OCI-LY7 (cell line): ENCODE results near the gene TCF12. TPM values are rescaled to one million over a fixed set of nuclear protein-coding genes. Genes with fewer than 3 reads are reported as not detected.

Experiments
- BruUV-seq: library from RNA; stranded (reverse); fragments of 400-500 nt; replicated peaks from 2 replicates; lab custom pipeline; 2021; lab: Mats Ljungman, UMichigan
- CTCF ChIA-PET: fragments of 300-600 bp; sonication (Branson Sonifier 250); formaldehyde crosslinking; loops from one replicate; lab custom pipeline; 2022; ENCODE audit warnings: antibody characterized with exemption; ENCODE audit not compliant: unreplicated experiment; lab: Charles Lee
- POLR2A ChIA-PET: fragments of 300-600 bp; sonication (Branson Sonifier 250); formaldehyde crosslinking; loops from one replicate; lab custom pipeline; 2022; ENCODE audit warnings: antibody characterized with exemption; lab: Charles Lee
- DNase-seq: peaks from one replicate; pipeline ENCODE4 v3.0.0-alpha.2; 2015; ENCODE audit warnings: low spot score
- H2AFZ ChIP-seq: fragments of 200-600 bp; sonication (generic), shearing (Covaris generic); 2 replicates; pipeline ENCODE4 v1.6.1; 2014; ENCODE audit warnings: mild to moderate bottlenecking, antibody characterized with exemption, low read length, moderate library complexity
- H3K27ac ChIP-seq: fragments of 200-600 bp; sonication (generic); 2 replicates; pipeline ENCODE4 v1.5.1; 2014; ENCODE audit warnings: mixed run types, low read depth, mild to moderate bottlenecking, moderate library complexity, low read length, inconsistent platforms; ENCODE audit not compliant: poor library complexity, severe bottlenecking
- H3K36me3 ChIP-seq: fragments of 200-600 bp; sonication (generic); 2 replicates; pipeline ENCODE4 v1.6.1; 2014; ENCODE audit warnings: mild to moderate bottlenecking, antibody characterized with exemption, low read length, moderate library complexity, mixed read lengths; ENCODE audit not compliant: insufficient read depth
- H3K4me1 ChIP-seq: fragments of 200-600 bp; sonication (generic); 2 replicates; pipeline ENCODE4 v1.5.1; 2014; ENCODE audit warnings: mild to moderate bottlenecking, low read length; ENCODE audit not compliant: insufficient read depth, poor library complexity, severe bottlenecking
- H3K4me2 ChIP-seq: fragments of 200-600 bp; sonication (generic); 2 replicates; pipeline ENCODE4 v1.6.1; 2014; ENCODE audit warnings: mild to moderate bottlenecking, low read length
- H3K4me3 ChIP-seq: fragments of 200-600 bp; sonication (generic); 2 replicates; pipeline ENCODE4 v1.5.1; 2014; ENCODE audit warnings: mild to moderate bottlenecking, low read depth, low read length; ENCODE audit not compliant: poor library complexity, severe bottlenecking
- H3K79me2 ChIP-seq: fragments of 200-600 bp; sonication (generic); 2 replicates; pipeline ENCODE4 v1.6.1; 2016; ENCODE audit warnings: low read depth, mild to moderate bottlenecking, low read length, moderate library complexity, mixed read lengths; ENCODE audit not compliant: insufficient read depth
- H3K9me2 ChIP-seq: fragments of 200-600 bp; sonication (generic); 2 replicates; pipeline ENCODE4 v1.6.1; 2016; ENCODE audit warnings: mild to moderate bottlenecking, low read length, mixed read lengths; ENCODE audit not compliant: insufficient read depth
- H3K9me3 ChIP-seq: fragments of 200-600 bp; sonication (generic); 2 replicates; pipeline ENCODE4 v1.6.1; 2014; ENCODE audit warnings: mild to moderate bottlenecking, mixed run types, low read length, mixed read lengths
- H4K20me1 ChIP-seq: fragments of 200-600 bp; sonication (generic); 2 replicates; pipeline ENCODE4 v1.6.1; 2014; ENCODE audit warnings: mild to moderate bottlenecking, antibody characterized with exemption, low read length, moderate library complexity, mixed read lengths; ENCODE audit not compliant: insufficient read depth
- EZH2phosphoT487 ChIP-seq: fragments of 200-600 bp; sonication (generic); IDR thresholded peaks from 2 replicates; pipeline ENCODE4 v1.6.1; 2018; ENCODE audit warnings: low read depth, borderline replicate concordance, mild to moderate bottlenecking, mixed run types, antibody characterized with exemption, low read length, moderate library complexity, mixed read lengths
- intact Hi-C: fragments of 100-400 bp; cut with micrococcal nuclease; formaldehyde crosslinking; loops from one replicate; pipeline ENCODE4 v1.10.0; 2022; ENCODE audit not compliant: unreplicated experiment
- total RNA-seq, 2 experiments: library from RNA; depleted of rRNA in 1 of 2; stranded (reverse); fragments of >200 nt in 1 of 2; shearing (Covaris generic) in 1 of 2; gene quantifications; 2 replicates each; pipeline ENCODE4 v1.2.3, GENCODE V29; 2014 to 2022
- TF ChIP-seq, protein P1 (sequence below): fragments of 200-600 bp; sonication (generic); conservative IDR thresholded peaks from 2 replicates; pipeline ENCODE4 v1.5.1; 2014; ENCODE audit warnings: mild to moderate bottlenecking, antibody characterized with exemption, low read length, moderate library complexity, mixed read lengths

TCF12 gene
- total RNA-seq, 2 experiments from 2014 or later = 51.6 to 139 TPM

DNA sequence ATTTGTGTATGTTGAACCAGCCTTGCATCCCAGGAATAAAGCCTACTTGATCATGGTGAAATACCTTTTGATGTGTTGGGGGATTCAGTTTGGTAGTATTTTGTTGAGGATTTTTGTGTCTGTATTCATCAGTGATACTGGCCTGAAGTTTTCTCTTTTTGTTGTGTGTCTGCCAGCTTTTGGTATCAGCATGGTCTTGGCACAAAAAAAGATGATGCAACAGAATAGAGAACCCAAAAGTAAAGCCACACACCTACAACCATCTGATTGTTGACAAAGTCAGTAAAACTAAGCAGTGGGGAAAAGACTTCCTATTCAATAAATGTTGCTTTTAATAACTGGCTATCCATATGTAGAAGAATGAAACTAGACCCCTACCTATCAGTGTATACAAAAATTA is 77.6 kb downstream of the TCF12 start:
- ChIA-PET CTCF (no interaction called here), POLR2A (interaction anchor here (1.1 kb wide), 1 partner anchor 96 kb away, joined by 3 read pairs; no protein-coding TSS in a partner anchor)
- H3K9me3 ChIP-seq = no peaks in the 10 kb centered on the region
- no TSS peak for BruUV-seq
- no peak overlapping the region for H3K4me2 ChIP-seq
- DNase-seq = no peak
- H3K9me2 ChIP-seq = no peaks in the 10 kb centered on the region
- H3K36me3 ChIP-seq = peaks cover 8% of the 10 kb centered on the region
- H3K79me2 ChIP-seq = no peaks in the 10 kb centered on the region
- no peak overlapping the region for H2AFZ ChIP-seq
- intact Hi-C loops = no loop called here
- no peaks in the 10 kb centered on the region for H4K20me1 ChIP-seq
- TF ChIP-seq EZH2phosphoT487 = no peak
- TF ChIP-seq, protein P1, sequence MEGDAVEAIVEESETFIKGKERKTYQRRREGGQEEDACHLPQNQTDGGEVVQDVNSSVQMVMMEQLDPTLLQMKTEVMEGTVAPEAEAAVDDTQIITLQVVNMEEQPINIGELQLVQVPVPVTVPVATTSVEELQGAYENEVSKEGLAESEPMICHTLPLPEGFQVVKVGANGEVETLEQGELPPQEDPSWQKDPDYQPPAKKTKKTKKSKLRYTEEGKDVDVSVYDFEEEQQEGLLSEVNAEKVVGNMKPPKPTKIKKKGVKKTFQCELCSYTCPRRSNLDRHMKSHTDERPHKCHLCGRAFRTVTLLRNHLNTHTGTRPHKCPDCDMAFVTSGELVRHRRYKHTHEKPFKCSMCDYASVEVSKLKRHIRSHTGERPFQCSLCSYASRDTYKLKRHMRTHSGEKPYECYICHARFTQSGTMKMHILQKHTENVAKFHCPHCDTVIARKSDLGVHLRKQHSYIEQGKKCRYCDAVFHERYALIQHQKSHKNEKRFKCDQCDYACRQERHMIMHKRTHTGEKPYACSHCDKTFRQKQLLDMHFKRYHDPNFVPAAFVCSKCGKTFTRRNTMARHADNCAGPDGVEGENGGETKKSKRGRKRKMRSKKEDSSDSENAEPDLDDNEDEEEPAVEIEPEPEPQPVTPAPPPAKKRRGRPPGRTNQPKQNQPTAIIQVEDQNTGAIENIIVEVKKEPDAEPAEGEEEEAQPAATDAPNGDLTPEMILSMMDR = no peak
- no peak overlapping the region for H3K4me3 ChIP-seq
- H3K27ac ChIP-seq = no peak overlapping the region
- no peaks in the 10 kb centered on the region for H3K4me1 ChIP-seq

DNA sequence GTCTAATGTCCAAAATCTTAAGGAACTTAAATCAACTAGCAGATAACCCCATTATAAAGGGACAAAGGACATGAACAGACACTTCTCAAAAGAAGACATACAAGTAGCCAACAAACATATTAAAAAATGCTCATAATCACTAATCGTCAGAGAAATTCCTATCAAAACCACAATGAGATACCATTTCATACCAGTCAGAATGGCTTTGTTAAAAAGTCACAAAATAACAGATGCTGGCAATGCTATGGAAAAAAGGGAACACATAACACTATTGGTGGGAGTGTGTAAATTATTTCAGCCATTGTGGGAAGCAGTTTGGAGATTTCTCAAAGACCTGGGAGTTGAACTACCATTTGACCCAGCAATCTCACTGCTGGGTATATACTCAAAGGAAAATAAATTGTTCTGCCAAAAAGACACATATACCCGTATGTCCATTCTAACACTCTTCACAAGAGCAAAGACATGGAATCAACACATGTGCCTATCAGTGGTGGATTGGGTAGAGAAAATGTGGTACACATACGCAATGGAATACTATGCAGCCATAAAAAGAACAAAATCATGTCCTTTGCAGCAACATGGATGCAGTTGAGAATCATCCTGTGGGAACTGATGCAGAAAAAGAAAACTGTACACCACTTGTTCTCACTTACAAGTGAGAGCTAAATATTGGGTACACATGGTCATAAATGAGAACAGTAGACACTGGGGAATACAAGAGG is 78.5 kb downstream of the TCF12 start:
- Histone ChIP-seq H4K20me1 (no peaks in the 10 kb centered on the region), H3K4me1 (no peaks in the 10 kb centered on the region), H3K36me3 (peaks cover 8% of the 10 kb centered on the region), H3K9me3 (no peaks in the 10 kb centered on the region), H3K4me3 (no peak overlapping the region), H3K79me2 (no peaks in the 10 kb centered on the region), H2AFZ (no peak overlapping the region), H3K9me2 (no peaks in the 10 kb centered on the region), H3K27ac (no peak overlapping the region), H3K4me2 (no peak overlapping the region)
- ChIA-PET CTCF (no interaction called here), POLR2A (interaction anchor here (1.1 kb wide), 1 partner anchor 97 kb away, joined by 3 read pairs; no protein-coding TSS in a partner anchor)
- intact Hi-C loops = no loop called here
- BruUV-seq = TSS peak; percentile 18
- DNase-seq = no peak
- TF ChIP-seq, protein P1 = no peak
- no peak for TF ChIP-seq EZH2phosphoT487

DNA sequence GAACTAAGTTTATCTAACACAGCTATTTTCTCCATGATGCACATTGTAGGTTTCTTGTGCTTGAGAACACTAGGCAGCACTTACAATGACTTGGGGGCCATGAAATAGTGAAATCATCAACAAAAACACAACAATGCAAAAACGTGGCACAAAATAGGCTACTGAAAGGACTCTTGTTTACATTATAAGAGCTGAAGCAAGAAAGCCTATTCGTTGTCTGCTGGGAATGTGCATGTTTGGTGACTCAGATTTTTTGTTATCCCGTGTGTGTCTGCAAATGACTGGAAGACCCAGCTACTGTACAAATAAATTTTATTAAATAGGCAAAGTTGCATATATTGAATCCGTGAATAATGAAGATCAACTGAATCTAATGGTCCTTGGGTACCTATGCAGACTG is 85.0 kb downstream of the TCF12 start:
- H3K4me1 ChIP-seq = no peaks in the 10 kb centered on the region
- no peak overlapping the region for H3K4me2 ChIP-seq
- H3K27ac ChIP-seq = no peak overlapping the region
- POLR2A ChIA-PET = interaction anchor here (0.6 to 0.8 kb wide), 2 partner anchors 414 to 507 kb away, joined by 3 read pairs; no protein-coding TSS in a partner anchor
- H4K20me1 ChIP-seq = no peaks in the 10 kb centered on the region
- H3K4me3 ChIP-seq = no peak overlapping the region
- no peak for DNase-seq
- no peaks in the 10 kb centered on the region for H3K9me2 ChIP-seq
- no peaks in the 10 kb centered on the region for H3K9me3 ChIP-seq
- intact Hi-C loops = no loop called here
- CTCF ChIA-PET = no interaction called here
- H3K36me3 ChIP-seq = no peaks in the 10 kb centered on the region
- TF ChIP-seq, protein P1 = no peak
- TF ChIP-seq EZH2phosphoT487 = no peak
- H3K79me2 ChIP-seq = no peaks in the 10 kb centered on the region
- no TSS peak for BruUV-seq
- H2AFZ ChIP-seq = no peak overlapping the region
